ENCODE data around the gene MXD1. TPM values are rescaled to one million over a fixed set of nuclear protein-coding genes. Genes with fewer than 3 reads are reported as not detected.

Gene MXD1
- total RNA-seq, 6 donors from 2014 or later, result 16.3 to 94.3 (median 33.8) TPM

GRCh38 chr2:69975853-69976462 is 61.0 kb downstream of the MXD1 start:
- peak overlapping the region; percentile 68 to 83 (median 77) for H3K27ac ChIP-seq
- TF ChIP-seq EP300 (IDR thresholded peaks at IDR 0.05), result no peak
- peak in 1 of 2 donors; percentile 21 for TF ChIP-seq POLR2AphosphoS5 (IDR thresholded peaks at IDR 0.05)
- no peak for TF ChIP-seq POLR2A (IDR thresholded peaks at IDR 0.05)
- no peak for TF ChIP-seq CTCF (IDR thresholded peaks at IDR 0.05)
- DNase-seq, result peak in 1 of 2 donors; percentile 64
- 72 to 87% methylated on average over 12 to 13 of the region's 13 CpGs for WGBS, 2 donors
- peak; percentile 17 to 23 for ATAC-seq (ENCODE audit: low FRiP score in 2 of 2)
- H3K4me1 ChIP-seq, result peaks cover 0 to 7% (median 0%) of the 10 kb centered on the region in 4 donors
- H3K9me3 ChIP-seq, result no peaks in the 10 kb centered on the region
- no peaks in the 10 kb centered on the region for H3K36me3 ChIP-seq
- H3K4me3 ChIP-seq, result no peak overlapping the region
- H3K27me3 ChIP-seq, result no peaks in the 10 kb centered on the region

GRCh38 chr2:69977186-69977585 is 62.3 kb downstream of the MXD1 start:
- Histone ChIP-seq H3K4me1 (peaks cover 0 to 7% (median 0%) of the 10 kb centered on the region in 4 donors), H3K4me3 (no peak overlapping the region), H3K36me3 (no peaks in the 10 kb centered on the region), H3K27ac (peak overlapping the region; percentile 68 to 83 (median 77)), H3K9me3 (no peaks in the 10 kb centered on the region), H3K27me3 (no peaks in the 10 kb centered on the region)
- WGBS, 2 donors, result 72 to 95% methylated on average over 8 of the region's 8 CpGs
- peak; percentile 50 to 65 for TF ChIP-seq POLR2AphosphoS5 (IDR thresholded peaks at IDR 0.05)
- no peak for TF ChIP-seq CTCF (IDR thresholded peaks at IDR 0.05)
- ATAC-seq (ENCODE audit: low FRiP score in 2 of 2), result peak in 1 of 2 donors; percentile 29
- DNase-seq, result peak in 1 of 2 donors; percentile 65

- WGBS, 2 donors, result 80 to 86% methylated on average over 3 to 4 of the region's 4 CpGs
- Histone ChIP-seq H3K9me3 (no peaks in the 10 kb centered on the region), H3K27ac (peak overlapping the region; percentile 57 to 83 (median 64)), H3K4me3 (no peak overlapping the region), H3K36me3 (no peaks in the 10 kb centered on the region), H3K4me1 (peaks cover 0 to 7% (median 0%) of the 10 kb centered on the region in 4 donors), H3K27me3 (no peaks in the 10 kb centered on the region)
- DNase-seq, result no peak
- TF ChIP-seq POLR2AphosphoS5 (IDR thresholded peaks at IDR 0.05) (no peak), CTCF (IDR thresholded peaks at IDR 0.05) (no peak), EP300 (IDR thresholded peaks at IDR 0.05) (no peak), POLR2A (IDR thresholded peaks at IDR 0.05) (no peak)
- ATAC-seq (ENCODE audit: low FRiP score in 2 of 2), result peak in 1 of 2 donors; percentile 4
These were observed 63.1 kb downstream of the MXD1 start for GRCh38 chr2:69977906-69978482.

GRCh38 chr2:69979902-69980807 is 65.2 kb downstream of the MXD1 start:
- TF ChIP-seq POLR2AphosphoS5 (IDR thresholded peaks at IDR 0.05) (no peak), EP300 (IDR thresholded peaks at IDR 0.05) (no peak), CTCF (IDR thresholded peaks at IDR 0.05) (no peak), POLR2A (IDR thresholded peaks at IDR 0.05) (no peak)
- Histone ChIP-seq H3K4me3 (no peak overlapping the region), H3K9me3 (no peaks in the 10 kb centered on the region), H3K4me1 (peaks cover 0 to 7% (median under 1%) of the 10 kb centered on the region in 4 donors), H3K27me3 (no peaks in the 10 kb centered on the region), H3K36me3 (no peaks in the 10 kb centered on the region), H3K27ac (peak overlapping the region in 1 of 4 donors; percentile 83)
- 83% methylated on average over 8 of the region's 8 CpGs for WGBS, 2 donors
- ATAC-seq (ENCODE audit: low FRiP score in 2 of 2) (no peak), DNase-seq (no peak)

All from upper lobe of left lung (tissue), 6 donors.